ENCODE data around the gene HDAC7.

HDAC7 gene

DNA sequence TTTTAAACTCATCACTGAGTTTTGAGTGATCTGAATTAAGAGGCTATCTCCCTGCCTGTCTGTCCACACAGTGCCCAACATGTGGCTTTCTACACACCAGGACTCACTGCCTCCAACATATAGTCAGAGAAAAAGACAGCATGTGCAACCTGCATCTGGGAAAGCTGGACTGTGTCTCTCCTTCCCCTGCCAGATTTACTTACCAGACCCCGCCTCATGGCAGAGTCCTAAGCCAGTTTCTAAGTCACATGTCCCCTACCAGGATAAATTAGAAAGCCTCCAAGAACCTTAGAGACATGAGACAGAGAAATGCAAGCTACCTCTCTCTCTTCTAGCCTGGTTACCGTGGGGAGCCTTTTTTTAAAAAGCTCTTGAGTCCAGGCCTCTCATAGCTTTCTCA lies 2.7 kb upstream of the HDAC7 start:
- TF ChIP-seq BHLHE40 (IDR thresholded peaks at IDR 0.05; ENCODE audit: borderline replicate concordance) (no peak), L3MBTL2 (conservative IDR thresholded peaks at IDR 0.05) (no peak), CTBP1 (IDR thresholded peaks at IDR 0.05; ENCODE audit: borderline replicate concordance) (no peak), ARNT (IDR thresholded peaks at IDR 0.05) (no peak), PKNOX1 (IDR thresholded peaks at IDR 0.05) (no peak), ZNF384 (IDR thresholded peaks at IDR 0.05) (no peak), TARDBP (IDR thresholded peaks at IDR 0.05) (no peak), LEF1 (IDR thresholded peaks at IDR 0.05; ENCODE audit: borderline replicate concordance) (no peak), HDGF (IDR thresholded peaks at IDR 0.05; ENCODE audit: borderline replicate concordance) (no peak), NFRKB (IDR thresholded peaks at IDR 0.05) (no peak), SP1 (IDR thresholded peaks at IDR 0.05) (no peak), FOXK2 (IDR thresholded peaks at IDR 0.05) (no peak), SUZ12 (IDR thresholded peaks at IDR 0.05) (no peak), FOXA1 (IDR thresholded peaks at IDR 0.05) (no peak), ELF4 (IDR thresholded peaks at IDR 0.05) (no peak), FOXM1 (IDR thresholded peaks at IDR 0.05; ENCODE audit: borderline replicate concordance) (no peak)
- ChIA-PET POLR2A (interaction anchor here (2.7 kb wide), 1 partner anchor 9 kb away, joined by 14 read pairs; no protein-coding TSS in a partner anchor), CTCF (interaction anchor here (0.6 to 1.7 kb wide), 5 partner anchors 13 to 126 kb away, joined by 3 to 5 read pairs (median 3); no protein-coding TSS in a partner anchor)
- DNase-seq (ENCODE audit: extremely low spot score) = no peak

- TF ChIP-seq TARDBP (IDR thresholded peaks at IDR 0.05) (no peak), ZNF384 (IDR thresholded peaks at IDR 0.05) (no peak), SUZ12 (IDR thresholded peaks at IDR 0.05) (no peak), SP1 (IDR thresholded peaks at IDR 0.05) (no peak), ELF4 (IDR thresholded peaks at IDR 0.05) (no peak), PKNOX1 (IDR thresholded peaks at IDR 0.05) (no peak), BHLHE40 (IDR thresholded peaks at IDR 0.05; ENCODE audit: borderline replicate concordance) (no peak), FOXM1 (IDR thresholded peaks at IDR 0.05; ENCODE audit: borderline replicate concordance) (no peak), FOXA1 (IDR thresholded peaks at IDR 0.05) (no peak), L3MBTL2 (conservative IDR thresholded peaks at IDR 0.05) (no peak), HDGF (IDR thresholded peaks at IDR 0.05; ENCODE audit: borderline replicate concordance) (no peak), ARNT (IDR thresholded peaks at IDR 0.05) (no peak), FOXK2 (IDR thresholded peaks at IDR 0.05) (no peak), LEF1 (IDR thresholded peaks at IDR 0.05; ENCODE audit: borderline replicate concordance) (no peak), NFRKB (IDR thresholded peaks at IDR 0.05) (no peak), CTBP1 (IDR thresholded peaks at IDR 0.05; ENCODE audit: borderline replicate concordance) (no peak)
- ChIA-PET POLR2A (interaction anchor here (1.1 to 3.0 kb wide), 4 partner anchors 8 to 115 kb away, joined by 4 to 14 read pairs (median 8); partner anchors contain the start of gene RPAP3), CTCF (interaction anchor here (1.4 kb wide), 1 partner anchor 8 kb away, joined by 3 read pairs; no protein-coding TSS in a partner anchor)
- no peak for DNase-seq (ENCODE audit: extremely low spot score)
Observed at GRCh38 chr12:47821346-47821706, 1.6 kb upstream of the HDAC7 start.

DNA sequence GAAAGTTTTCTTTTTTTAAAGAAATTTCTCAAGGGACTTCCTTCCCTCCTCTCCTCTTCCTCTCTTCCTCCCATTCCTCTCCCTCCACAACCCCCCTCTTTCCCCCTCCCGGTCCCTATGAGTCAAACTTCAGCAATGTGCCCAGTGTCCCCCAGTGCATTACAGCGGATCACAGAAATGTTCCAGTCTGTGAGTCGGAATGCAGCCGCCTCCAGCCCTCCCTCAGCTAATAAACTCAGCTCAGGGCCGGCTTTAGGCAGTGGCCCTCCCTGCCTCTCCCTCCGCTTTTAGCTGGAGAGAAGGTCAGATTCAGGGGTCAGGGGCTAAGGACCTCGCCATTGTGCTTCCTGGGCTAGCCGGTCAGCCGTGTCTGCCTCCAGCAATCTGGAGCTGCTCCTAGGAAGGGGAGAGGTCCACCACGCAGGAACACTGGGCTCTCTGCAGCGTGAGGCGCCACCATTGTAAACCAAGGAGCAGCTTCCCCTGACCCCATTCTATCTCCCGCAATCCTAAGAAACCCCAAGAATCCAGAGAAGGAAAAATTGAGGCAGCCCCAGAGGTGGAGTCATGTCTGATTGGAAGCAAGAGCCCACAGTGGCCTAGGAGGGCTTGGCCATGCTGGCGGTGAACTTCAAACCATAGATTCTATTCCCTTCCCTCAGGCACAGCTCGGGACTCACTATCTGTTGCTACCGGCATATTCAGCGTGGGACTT lies 1.1 kb upstream of the HDAC7 start:
- DNase-seq (ENCODE audit: extremely low spot score) = peak; percentile 41
- ChIA-PET POLR2A (interaction anchor here (1.1 to 3.0 kb wide), 8 partner anchors 8 to 115 kb away, joined by 3 to 14 read pairs (median 6); partner anchors contain the start of gene RPAP3), CTCF (interaction anchor here (0.8 to 1.4 kb wide), 2 partner anchors 8 to 18 kb away, joined by 3 to 4 read pairs; no protein-coding TSS in a partner anchor)
- no peak for TF ChIP-seq HDGF (IDR thresholded peaks at IDR 0.05; ENCODE audit: borderline replicate concordance)
- no peak for TF ChIP-seq ELF4 (IDR thresholded peaks at IDR 0.05)
- no peak for TF ChIP-seq FOXA1 (IDR thresholded peaks at IDR 0.05)
- no peak for TF ChIP-seq SP1 (IDR thresholded peaks at IDR 0.05)
- no peak for TF ChIP-seq ZNF384 (IDR thresholded peaks at IDR 0.05)
- no peak for TF ChIP-seq FOXK2 (IDR thresholded peaks at IDR 0.05)
- no peak for TF ChIP-seq CTBP1 (IDR thresholded peaks at IDR 0.05; ENCODE audit: borderline replicate concordance)
- no peak for TF ChIP-seq SUZ12 (IDR thresholded peaks at IDR 0.05)

DNA sequence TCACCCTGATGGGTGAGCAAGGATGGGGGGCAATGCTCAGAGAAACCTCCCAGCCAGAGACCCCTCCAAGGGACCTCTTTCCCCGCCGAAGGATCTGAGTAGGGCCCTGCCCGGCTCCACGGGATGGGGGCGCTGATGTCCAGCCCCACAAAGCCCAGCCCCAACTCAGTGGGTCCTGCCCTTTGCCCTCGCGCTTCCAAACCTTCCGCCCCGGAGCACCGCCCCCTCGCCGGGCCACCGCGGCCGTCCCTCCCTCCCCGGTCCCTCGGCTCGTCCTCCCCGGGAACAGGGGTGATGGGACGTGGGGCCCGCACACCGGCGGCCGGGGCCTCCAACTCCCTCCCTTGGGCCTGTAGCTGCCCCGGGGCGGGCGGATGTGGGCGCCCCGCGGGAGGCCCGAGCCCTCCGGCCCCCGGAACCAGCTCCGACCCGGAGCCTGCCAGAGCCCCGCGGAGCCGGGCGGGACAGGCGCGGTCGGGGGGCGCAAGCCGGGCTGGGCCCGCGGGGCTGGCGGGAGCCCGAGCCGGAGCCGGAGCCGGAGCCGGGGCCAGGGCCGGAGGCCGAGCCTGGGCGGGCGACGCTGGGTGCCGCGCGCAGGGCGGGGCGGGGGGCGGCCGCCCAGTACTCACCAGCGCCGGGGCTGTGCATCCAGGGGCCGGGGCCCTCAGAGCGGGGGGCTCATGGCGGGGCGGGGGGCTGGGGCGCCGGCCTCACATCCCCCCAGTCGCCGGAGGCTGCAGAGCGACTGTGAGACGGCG lies 386 bp downstream of the HDAC7 start:
- no peak for TF ChIP-seq FOXA1 (IDR thresholded peaks at IDR 0.05)
- TF ChIP-seq NFRKB (IDR thresholded peaks at IDR 0.05) = no peak
- no peak for TF ChIP-seq FOXK2 (IDR thresholded peaks at IDR 0.05)
- TF ChIP-seq SP1 (IDR thresholded peaks at IDR 0.05) = no peak
- no peak for TF ChIP-seq BHLHE40 (IDR thresholded peaks at IDR 0.05; ENCODE audit: borderline replicate concordance)
- no peak for TF ChIP-seq L3MBTL2 (conservative IDR thresholded peaks at IDR 0.05)
- TF ChIP-seq HDGF (IDR thresholded peaks at IDR 0.05; ENCODE audit: borderline replicate concordance) = no peak
- no peak for TF ChIP-seq TARDBP (IDR thresholded peaks at IDR 0.05)
- CTCF ChIA-PET = interaction anchor here (0.5 to 2.5 kb wide), 4 partner anchors 11 to 118 kb away, joined by 3 to 8 read pairs (median 4); no protein-coding TSS in a partner anchor
- POLR2A ChIA-PET = interaction anchor here (0.9 to 3.0 kb wide), 7 partner anchors 9 to 49 kb away, joined by 3 to 11 read pairs (median 5); no protein-coding TSS in a partner anchor
- DNase-seq (ENCODE audit: extremely low spot score) = peak; percentile 31

- TF ChIP-seq LEF1 (IDR thresholded peaks at IDR 0.05; ENCODE audit: borderline replicate concordance) (no peak), HDGF (IDR thresholded peaks at IDR 0.05; ENCODE audit: borderline replicate concordance) (no peak), L3MBTL2 (conservative IDR thresholded peaks at IDR 0.05) (no peak), SP1 (IDR thresholded peaks at IDR 0.05) (no peak), CTBP1 (IDR thresholded peaks at IDR 0.05; ENCODE audit: borderline replicate concordance) (no peak), ELF4 (IDR thresholded peaks at IDR 0.05) (no peak), NFRKB (IDR thresholded peaks at IDR 0.05) (no peak), ZNF384 (IDR thresholded peaks at IDR 0.05) (no peak), BHLHE40 (IDR thresholded peaks at IDR 0.05; ENCODE audit: borderline replicate concordance) (no peak)
- DNase-seq (ENCODE audit: extremely low spot score) = no peak
- ChIA-PET POLR2A (interaction anchor here (1.5 to 3.0 kb wide), 3 partner anchors 10 to 19 kb away, joined by 5 to 11 read pairs (median 10); no protein-coding TSS in a partner anchor), CTCF (interaction anchor here (1.0 to 2.5 kb wide), 3 partner anchors 11 to 17 kb away, joined by 3 to 8 read pairs (median 4); no protein-coding TSS in a partner anchor)
Observed at GRCh38 chr12:47818467-47819137, 1.1 kb downstream of the HDAC7 start.
